HL-60/S4 treated with retinoic acid at 250 ng/mL for 4 days and 3 days (cell line): ENCODE data around the gene DLGAP4.
"Not testable (repeated sequence)": the region's sequence is repeated elsewhere in the genome, so short reads cannot be mapped to it uniquely, and the experiment has no call there.

ENCODE experiments used
- in situ Hi-C: fragments of 300-500 bp; cut with MboI; formaldehyde crosslinking; loops from 2 replicates; pipeline ENCODE4 v1.7.0; 2022; ENCODE audit warnings: low sequenced_read_pairs

Gene DLGAP4

GRCh38 chr20:36547186-36548005 lies 241.3 kb downstream of the DLGAP4 start:
- in situ Hi-C loops = no loop called here

- in situ Hi-C loops = no loop called here
Measured at GRCh38 chr20:36548006-36548315, 241.8 kb downstream of the DLGAP4 start.

- in situ Hi-C loops = no loop called here
Measured at GRCh38 chr20:36548704-36549627, 242.8 kb downstream of the DLGAP4 start.

GRCh38 chr20:36549628-36549941 lies 243.4 kb downstream of the DLGAP4 start:
- in situ Hi-C loops = no loop called here

GRCh38 chr20:36549942-36550789 lies 244.0 kb downstream of the DLGAP4 start:
- in situ Hi-C loops = no loop called here

GRCh38 chr20:36550790-36551299 lies 244.7 kb downstream of the DLGAP4 start:
- in situ Hi-C loops = no loop called here

- in situ Hi-C loops = no loop called here
Measured at GRCh38 chr20:36555248-36555647, 249.1 kb downstream of the DLGAP4 start.

GRCh38 chr20:36562724-36563123 lies 256.6 kb downstream of the DLGAP4 start:
- in situ Hi-C loops = no loop called here

GRCh38 chr20:36563374-36563773 lies 257.2 kb downstream of the DLGAP4 start:
- in situ Hi-C loops = no loop called here

GRCh38 chr20:36564078-36564725 lies 258.1 kb downstream of the DLGAP4 start:
- in situ Hi-C loops = not testable (repeated sequence)

- in situ Hi-C loops = not testable (repeated sequence)
Measured at GRCh38 chr20:36564726-36565121, 258.6 kb downstream of the DLGAP4 start.

GRCh38 chr20:36565520-36565919 lies 259.4 kb downstream of the DLGAP4 start:
- in situ Hi-C loops = no loop called here

GRCh38 chr20:36569847-36570429 lies 263.8 kb downstream of the DLGAP4 start:
- in situ Hi-C loops = no loop called here

- in situ Hi-C loops = no loop called here
Measured at GRCh38 chr20:36571564-36572504, 265.7 kb downstream of the DLGAP4 start.

GRCh38 chr20:36572701-36573102 lies 266.6 kb downstream of the DLGAP4 start:
- in situ Hi-C loops = no loop called here

- in situ Hi-C loops = no loop called here
Measured at GRCh38 chr20:36573103-36573797, 267.1 kb downstream of the DLGAP4 start, which contains the start of gene TGIF2. Gene TGIF2 (plus strand): TSS chr20:36573597. CDS start chr20:36578775, 5,178 bp downstream.

GRCh38 chr20:36573798-36574365 lies 267.7 kb downstream of the DLGAP4 start:
- in situ Hi-C loops = no loop called here
